ENCODE results near the gene AGTRAP.

The AGTRAP gene

GRCh38 chr1:11736746-11737639, 1.1 kb downstream of the AGTRAP start:
- DNase-seq (ENCODE audit: low spot score): peak; percentile 74

- DNase-seq (ENCODE audit: low spot score): no peak
Observed at GRCh38 chr1:11738096-11738495, 2.2 kb downstream of the AGTRAP start.

GRCh38 chr1:11738783-11739182, 2.8 kb downstream of the AGTRAP start:
- DNase-seq (ENCODE audit: low spot score): no peak

GRCh38 chr1:11740258-11741192, 4.6 kb downstream of the AGTRAP start:
- no peak for DNase-seq (ENCODE audit: low spot score)

GRCh38 chr1:11741482-11741881, 5.5 kb downstream of the AGTRAP start:
- no peak for DNase-seq (ENCODE audit: low spot score)

GRCh38 chr1:11741919-11742558, 6.1 kb downstream of the AGTRAP start:
- no peak for DNase-seq (ENCODE audit: low spot score)

GRCh38 chr1:11744287-11744686, 8.4 kb downstream of the AGTRAP start:
- no peak for DNase-seq (ENCODE audit: low spot score)

- DNase-seq (ENCODE audit: low spot score): no peak
Observed at GRCh38 chr1:11746092-11746491, 10.2 kb downstream of the AGTRAP start.

GRCh38 chr1:11746795-11747487, 11.0 kb downstream of the AGTRAP start:
- no peak for DNase-seq (ENCODE audit: low spot score)

GRCh38 chr1:11748294-11749202, 12.6 kb downstream of the AGTRAP start:
- no peak for DNase-seq (ENCODE audit: low spot score)

- DNase-seq (ENCODE audit: low spot score): peak; percentile 79
Observed at GRCh38 chr1:11749203-11749689, 13.3 kb downstream of the AGTRAP start.

- no peak for DNase-seq (ENCODE audit: low spot score)
Observed at GRCh38 chr1:11749996-11750395, 14.1 kb downstream of the AGTRAP start.

GRCh38 chr1:11751087-11751486, 15.2 kb downstream of the AGTRAP start:
- no peak for DNase-seq (ENCODE audit: low spot score)

GRCh38 chr1:11752359-11753088, 16.6 kb downstream of the AGTRAP start:
- no peak for DNase-seq (ENCODE audit: low spot score)

GRCh38 chr1:11753555-11754208, 17.7 kb downstream of the AGTRAP start:
- DNase-seq (ENCODE audit: low spot score): no peak

GRCh38 chr1:11757047-11757446, 21.1 kb downstream of the AGTRAP start:
- no peak for DNase-seq (ENCODE audit: low spot score)

- no peak for DNase-seq (ENCODE audit: low spot score)
Observed at GRCh38 chr1:11759791-11760190, 23.9 kb downstream of the AGTRAP start.

GRCh38 chr1:11761285-11761684, 25.3 kb downstream of the AGTRAP start:
- no peak for DNase-seq (ENCODE audit: low spot score)

- peak; percentile 34 for DNase-seq (ENCODE audit: low spot score)
Observed at GRCh38 chr1:11761988-11762406, 26.1 kb downstream of the AGTRAP start, which contains the start of gene C1orf167. Gene C1orf167 (plus strand): TSS chr1:11762193. CDS start chr1:11764401, 2,208 bp downstream.
